ENCODE measurements around the gene CNTN4.
A peak's percentile ranks its signal among the peaks of the same experiment; 100 is the strongest.

Gene CNTN4

DNA sequence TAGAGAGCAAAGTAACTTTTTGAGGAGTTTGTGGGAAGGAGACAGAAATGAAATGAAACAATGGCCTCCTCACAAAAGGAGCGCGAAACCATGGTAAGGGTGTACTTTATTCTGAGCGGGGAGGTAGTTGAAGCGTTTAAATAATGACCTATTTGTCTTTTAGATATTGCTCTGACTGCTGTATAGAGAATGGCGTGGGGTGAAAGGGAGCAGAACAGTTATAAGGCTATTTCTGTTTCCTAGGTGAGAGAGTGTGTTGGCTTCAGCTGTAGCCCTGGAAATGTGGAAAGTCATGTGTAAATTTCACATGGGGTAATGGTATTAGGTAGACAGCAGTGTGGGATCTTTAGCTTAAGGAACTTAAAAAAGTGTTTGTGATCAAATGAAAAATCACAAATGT lies 54.9 kb downstream of the CNTN4 start:
- DNase-seq = no peak

DNA sequence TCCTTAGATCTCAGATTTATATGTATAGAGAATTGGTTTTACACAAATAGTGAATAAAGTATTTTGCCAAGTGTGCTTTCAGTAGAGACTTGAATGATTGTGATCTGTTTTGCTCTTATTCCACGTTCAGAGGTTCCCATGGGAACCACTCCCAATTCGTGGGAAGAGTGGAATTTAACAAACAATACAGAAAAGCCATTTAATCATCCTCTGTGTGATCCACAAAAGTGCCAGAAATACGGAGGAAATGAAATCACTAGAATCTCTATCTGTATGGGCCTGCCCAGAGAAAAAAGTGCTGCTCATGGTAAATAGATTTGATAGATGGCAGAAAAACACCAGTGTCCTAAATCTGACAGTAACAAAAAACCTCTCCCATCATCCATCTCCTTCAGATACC lies 56.0 kb downstream of the CNTN4 start:
- no peak for DNase-seq

DNA sequence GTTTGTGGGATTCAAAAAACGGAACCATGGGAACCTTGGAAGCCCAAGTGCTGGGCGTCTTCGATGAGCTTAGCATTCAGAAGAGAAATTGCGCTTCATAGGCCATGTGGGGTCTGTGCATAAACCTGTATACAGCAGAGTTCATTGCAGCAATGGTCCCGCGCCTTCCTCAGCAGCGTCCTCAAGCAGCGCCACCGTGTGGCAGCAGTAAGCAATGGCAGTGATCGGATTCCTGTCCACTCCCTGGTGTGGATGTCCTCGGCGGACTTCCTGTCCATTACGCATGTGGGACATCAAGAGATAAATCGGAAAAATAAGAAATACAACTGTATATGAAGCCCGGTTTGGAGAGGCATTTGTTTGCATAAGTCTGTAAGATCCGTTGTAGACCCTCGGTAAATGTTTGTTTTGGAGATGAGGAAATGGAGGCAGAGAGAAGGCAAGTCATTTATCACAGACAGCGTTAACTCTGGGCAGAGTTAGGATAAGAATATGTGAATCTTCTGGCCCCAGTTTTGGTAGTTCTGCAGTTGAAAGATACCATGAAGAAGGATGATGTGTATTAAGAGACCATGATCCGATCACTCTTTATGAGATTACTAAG lies 57.7 kb downstream of the CNTN4 start:
- DNase-seq = peak; percentile 10

GRCh38 chr3:2158828-2159227 lies 60.2 kb downstream of the CNTN4 start:
- no peak for DNase-seq

DNA sequence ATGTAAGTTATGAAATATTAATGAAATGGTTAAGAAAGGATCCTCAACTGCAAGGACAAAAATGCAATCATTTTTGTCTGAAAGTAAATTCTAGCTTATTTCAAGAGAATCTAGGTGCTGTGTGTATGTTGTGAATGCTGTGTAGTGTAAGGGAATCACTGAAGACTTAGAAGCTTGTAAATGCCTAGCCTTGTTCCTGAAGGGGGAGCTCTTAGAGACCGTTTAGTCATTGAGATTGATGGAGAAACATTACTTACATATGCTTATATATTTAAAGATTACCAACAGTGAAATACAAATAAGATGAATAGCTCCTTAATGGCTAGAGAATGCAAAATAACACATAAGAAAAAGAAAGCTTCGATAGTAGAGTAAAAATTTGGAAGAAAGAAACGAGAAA lies 67.9 kb downstream of the CNTN4 start:
- no peak for DNase-seq

- DNase-seq = no peak
Measured at GRCh38 chr3:2172561-2173171, 74.0 kb downstream of the CNTN4 start.

GRCh38 chr3:2180634-2181033 lies 82.0 kb downstream of the CNTN4 start:
- DNase-seq = no peak

- DNase-seq = no peak
Measured at GRCh38 chr3:2198776-2199279, 100.2 kb downstream of the CNTN4 start.

- no peak for DNase-seq
Measured at GRCh38 chr3:2204054-2204453, 105.4 kb downstream of the CNTN4 start.

DNA sequence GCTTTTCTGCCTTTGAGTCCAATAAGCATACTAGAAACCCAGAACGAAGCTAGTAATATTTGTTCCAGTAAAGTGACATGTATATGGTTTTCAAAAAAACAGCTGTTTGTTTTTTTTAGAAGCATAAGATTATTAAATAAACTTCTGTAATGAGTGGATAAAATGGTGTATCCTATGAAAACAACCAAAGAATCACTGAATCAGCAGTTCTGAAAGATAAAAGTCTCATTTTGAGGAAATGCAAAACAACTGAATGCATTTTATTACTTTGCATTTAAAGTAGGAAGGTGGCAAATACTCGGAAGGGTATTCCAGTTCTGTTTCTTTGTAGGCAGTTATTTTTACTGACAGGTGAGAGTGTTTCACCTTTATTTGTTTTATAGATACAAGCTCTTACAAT lies 107.0 kb downstream of the CNTN4 start:
- DNase-seq = no peak

DNA sequence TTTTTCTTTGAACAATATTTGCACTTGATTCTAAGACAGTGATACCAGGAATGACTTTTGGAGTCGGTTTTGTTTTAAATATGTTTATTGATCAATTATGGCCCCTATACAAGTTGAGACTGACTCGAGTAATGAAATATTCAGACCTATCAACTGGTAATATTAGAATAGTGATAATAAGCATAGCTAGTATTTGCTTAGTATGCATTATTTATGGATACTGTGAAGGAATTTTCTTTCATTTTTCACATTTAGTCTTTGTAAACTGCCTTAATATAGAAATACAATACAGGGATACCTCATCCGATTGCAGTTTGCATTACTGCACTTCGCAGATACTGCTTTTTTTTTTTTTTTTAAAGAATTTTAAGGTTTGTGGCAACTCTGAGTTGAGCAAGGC lies 107.9 kb downstream of the CNTN4 start:
- DNase-seq = no peak

DNA sequence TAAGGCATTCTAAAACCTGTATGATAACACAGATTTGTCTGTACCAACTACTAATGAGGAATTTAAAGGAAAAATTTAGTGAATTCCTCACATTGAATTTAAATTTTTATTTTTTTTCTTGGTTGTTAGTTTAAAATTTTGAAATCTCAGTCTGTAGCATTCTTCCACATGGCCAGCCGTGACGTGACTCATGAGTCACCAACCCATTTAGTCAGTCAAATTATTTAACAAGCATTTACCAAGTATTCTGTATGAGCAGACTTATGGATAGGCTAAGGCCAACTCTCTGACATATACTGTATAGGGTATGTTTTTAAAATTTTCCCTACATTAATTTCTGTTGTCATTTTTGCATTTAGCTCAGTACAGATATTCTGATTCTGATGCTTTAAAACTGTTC lies 112.9 kb downstream of the CNTN4 start:
- DNase-seq = no peak

DNA sequence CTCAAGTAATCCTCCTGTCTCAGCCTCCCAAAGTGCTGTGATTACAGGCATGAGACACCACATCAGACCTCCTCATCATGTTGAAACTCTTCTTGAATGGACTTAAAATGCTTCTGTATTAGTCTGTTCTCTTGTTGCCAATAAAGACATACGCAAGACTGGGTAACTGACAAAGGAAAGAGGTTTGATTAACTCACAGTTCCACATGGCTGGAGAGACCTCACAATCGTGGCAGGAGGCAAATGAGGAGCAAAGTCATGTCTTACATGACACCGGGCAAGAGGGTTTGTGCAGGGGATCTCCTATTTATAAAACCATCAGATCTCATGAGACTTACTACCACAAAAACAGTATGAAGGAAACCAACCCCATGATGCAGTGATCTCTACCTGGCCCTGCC lies 113.5 kb downstream of the CNTN4 start:
- no peak for DNase-seq

- DNase-seq = no peak
Measured at GRCh38 chr3:2218375-2218774, 119.7 kb downstream of the CNTN4 start.

DNA sequence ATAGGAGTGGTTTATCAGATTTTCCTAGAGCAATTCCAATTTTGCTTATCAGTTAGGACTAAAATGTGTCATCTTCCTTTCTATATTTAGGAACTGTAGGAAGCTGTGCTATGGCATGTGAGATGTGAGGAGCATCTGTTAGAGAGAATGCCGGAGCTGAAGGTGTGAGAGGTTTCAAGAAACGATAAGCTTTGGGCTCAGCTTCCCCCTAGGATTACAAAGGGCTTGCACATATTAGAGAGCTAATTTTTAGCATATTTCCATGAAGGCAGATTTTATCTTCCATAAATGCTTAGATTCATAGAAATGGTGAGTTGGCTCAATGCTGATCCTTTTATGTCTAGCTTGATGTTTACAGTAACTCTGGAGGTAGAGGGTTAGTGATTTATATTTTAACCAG lies 120.2 kb downstream of the CNTN4 start:
- DNase-seq = no peak

- DNase-seq = no peak
Measured at GRCh38 chr3:2236203-2236602, 137.5 kb downstream of the CNTN4 start.

DNA sequence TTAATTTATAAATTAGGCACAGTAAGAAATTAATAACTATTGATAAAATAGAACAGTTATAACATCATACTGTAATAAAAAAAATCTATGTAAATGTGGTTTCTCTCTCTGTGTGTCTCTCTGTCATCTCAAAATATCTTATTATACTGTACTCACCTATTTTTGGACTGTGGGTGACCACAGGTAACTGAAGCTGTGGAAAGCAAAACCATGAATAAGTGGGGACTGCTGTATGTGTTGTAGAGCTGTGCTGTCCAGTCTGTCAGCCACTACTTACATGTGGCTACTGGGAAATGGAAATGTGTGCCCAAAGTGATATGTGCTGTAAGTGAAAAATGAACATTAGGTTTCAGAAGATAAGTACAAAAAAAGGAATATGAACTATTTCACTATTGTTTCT lies 145.5 kb downstream of the CNTN4 start:
- no peak for DNase-seq

GRCh38 chr3:2246873-2247648 lies 148.4 kb downstream of the CNTN4 start:
- DNase-seq = no peak

- DNase-seq = no peak
Measured at GRCh38 chr3:2247831-2248230, 149.2 kb downstream of the CNTN4 start.

DNA sequence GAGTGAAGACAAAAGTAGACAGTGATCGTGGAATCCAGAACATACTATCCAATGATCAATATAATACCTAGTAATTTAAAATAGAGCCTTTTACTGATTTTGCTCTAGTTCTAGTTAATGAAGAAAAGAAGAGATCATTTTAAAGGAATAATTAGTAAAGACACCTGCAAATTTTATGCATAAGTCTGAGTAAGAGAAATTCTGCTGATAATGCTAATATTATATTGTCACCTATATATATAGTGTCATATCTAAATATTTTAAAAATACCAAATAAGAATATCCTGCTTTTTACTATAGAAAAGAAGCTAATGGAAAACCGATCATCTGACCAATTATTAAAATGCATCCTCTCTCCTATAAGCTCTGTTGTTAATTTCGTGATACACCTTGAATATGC lies 152.1 kb downstream of the CNTN4 start:
- DNase-seq = no peak

- DNase-seq = no peak
Measured at GRCh38 chr3:2261747-2262146, 163.1 kb downstream of the CNTN4 start.

DNA sequence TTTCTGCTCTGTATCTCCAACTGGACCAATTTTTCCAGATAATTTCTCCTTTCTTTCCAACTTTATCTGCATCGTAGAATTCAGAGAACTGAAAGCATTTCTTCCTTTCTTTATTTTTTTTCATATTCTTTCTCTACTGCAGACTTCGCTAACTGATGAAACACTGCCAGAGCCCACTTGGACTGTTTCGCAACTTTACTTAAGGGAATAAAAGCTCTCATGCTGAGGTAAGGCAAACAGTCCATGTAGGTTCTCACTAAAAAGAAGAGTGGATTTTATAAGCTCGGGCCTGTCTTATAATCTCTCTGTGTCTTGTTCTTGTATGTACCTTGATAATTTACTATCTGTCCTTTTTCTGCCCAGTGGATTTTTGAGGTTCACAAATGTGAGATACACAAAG lies 163.5 kb downstream of the CNTN4 start:
- DNase-seq = no peak

DNA sequence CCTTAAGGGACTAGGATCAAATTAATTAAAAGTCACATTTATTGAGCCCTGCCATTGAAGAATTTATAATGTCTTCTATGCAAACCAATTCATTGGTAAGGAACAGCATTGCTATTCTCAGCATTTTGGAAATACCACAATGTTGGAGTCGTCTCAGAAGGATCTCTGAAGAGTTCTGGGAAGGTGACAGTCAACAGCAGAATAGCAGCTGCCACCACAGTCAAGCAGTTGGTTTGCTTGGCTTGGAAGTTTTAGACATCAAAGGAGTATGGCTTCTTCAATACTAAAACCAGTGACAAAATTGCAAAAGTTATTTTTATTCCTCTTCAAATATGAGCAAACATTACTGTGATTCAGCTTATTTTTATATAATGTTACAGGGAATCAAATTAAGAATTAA lies 167.9 kb downstream of the CNTN4 start:
- no peak for DNase-seq

- DNase-seq = no peak
Measured at GRCh38 chr3:2268779-2269178, 170.1 kb downstream of the CNTN4 start.
